SU-DHL-6 (cell line): ENCODE results near the gene KIAA0319L.

Experiments
- H2AFZ ChIP-seq: fragments of 200-600 bp; sonication (generic); 2 replicates; pipeline ENCODE4 v1.6.1; 2014; ENCODE audit warnings: low read depth, mild to moderate bottlenecking, moderate library complexity, mixed read lengths, antibody characterized with exemption, low read length; ENCODE audit not compliant: severe bottlenecking
- H3F3A ChIP-seq: fragments of 200-600 bp; shearing (Covaris generic); 2 replicates; pipeline ENCODE4 v1.6.0; 2016; ENCODE audit warnings: antibody characterized with exemption, mild to moderate bottlenecking; ENCODE audit not compliant: insufficient read depth
- H3K27ac ChIP-seq: fragments of 200-600 bp; sonication (generic); 2 replicates; pipeline ENCODE4 v1.5.1; 2016; ENCODE audit warnings: low read depth, mild to moderate bottlenecking, low read length, moderate library complexity, mixed read lengths
- H3K27me3 ChIP-seq: fragments of 200-600 bp; sonication (generic), shearing (Covaris generic); 2 replicates; pipeline ENCODE4 v1.6.0; 2014; ENCODE audit warnings: mild to moderate bottlenecking, low read length
- H3K36me3 ChIP-seq: fragments of 200-600 bp; sonication (generic); 2 replicates; pipeline ENCODE4 v1.6.1; 2014; ENCODE audit warnings: mild to moderate bottlenecking, low read length, mixed read lengths
- H3K4me2 ChIP-seq: fragments of 300-600, 200-600 bp; shearing (Covaris generic), sonication (generic); 2 replicates; pipeline ENCODE4 v1.6.0; 2014; ENCODE audit warnings: low read length, low read depth, mild to moderate bottlenecking; ENCODE audit not compliant: poor library complexity, severe bottlenecking
- H3K4me3 ChIP-seq: fragments of 200-600 bp; sonication (generic); 2 replicates; pipeline ENCODE4 v1.5.1; 2014; ENCODE audit warnings: antibody characterized with exemption, low read length, mild to moderate bottlenecking, mixed read lengths; ENCODE audit not compliant: insufficient read depth, poor library complexity, severe bottlenecking
- H3K79me2 ChIP-seq: fragments of 200-600 bp; sonication (generic); 2 replicates; pipeline ENCODE4 v1.6.1; 2014; ENCODE audit warnings: mild to moderate bottlenecking, low read length, moderate library complexity; ENCODE audit not compliant: insufficient read depth
- H3K9ac ChIP-seq: fragments of 200-600 bp; sonication (generic); 2 replicates; pipeline ENCODE4 v1.7.0; 2014; ENCODE audit warnings: mild to moderate bottlenecking, low read length
- H3K9me2 ChIP-seq: fragments of 200-600 bp; sonication (generic); replicated peaks from 2 replicates; pipeline ENCODE4 v1.6.1; 2014; ENCODE audit warnings: low read length; ENCODE audit not compliant: insufficient read depth
- H3K9me3 ChIP-seq: fragments of 200-600 bp; sonication (generic); 2 replicates; pipeline ENCODE4 v1.6.1; 2014; ENCODE audit warnings: low read length, mixed read lengths; ENCODE audit not compliant: insufficient read depth
- H4K20me1 ChIP-seq: fragments of 200-600 bp; sonication (generic); 2 replicates; pipeline ENCODE4 v1.6.1; 2014; ENCODE audit warnings: low read depth, mild to moderate bottlenecking, antibody characterized with exemption, low read length, moderate library complexity, mixed read lengths
- CTCF ChIP-seq: fragments of 200-600 bp; sonication (generic); IDR thresholded peaks from one replicate; pipeline ENCODE4 v1.5.1; 2017; ENCODE audit warnings: antibody characterized with exemption, mild to moderate bottlenecking, low read length, moderate library complexity; ENCODE audit not compliant: insufficient read depth, poor library complexity, severe bottlenecking
- EZH2phosphoT487 ChIP-seq: fragments of 200-600 bp; sonication (generic), shearing (Covaris generic); conservative IDR thresholded peaks from 2 replicates; pipeline ENCODE4 v1.6.1; 2018; ENCODE audit warnings: mild to moderate bottlenecking, antibody characterized with exemption, low read length, moderate library complexity, mixed read lengths

Gene KIAA0319L

GRCh38 chr1:35407743-35408142 is 149.5 kb downstream of the KIAA0319L start:
- Histone ChIP-seq H3K9me2 (no peaks in the 10 kb centered on the region), H3K9ac (no peak overlapping the region), H4K20me1 (no peaks in the 10 kb centered on the region), H3K4me3 (no peak overlapping the region), H3K4me2 (no peak overlapping the region), H3F3A (no peaks in the 10 kb centered on the region), H3K9me3 (no peaks in the 10 kb centered on the region), H2AFZ (no peak overlapping the region), H3K79me2 (no peaks in the 10 kb centered on the region), H3K27me3 (no peaks in the 10 kb centered on the region), H3K36me3 (no peaks in the 10 kb centered on the region), H3K27ac (no peak overlapping the region)
- TF ChIP-seq EZH2phosphoT487 (no peak), CTCF (no peak)

GRCh38 chr1:35406103-35406502 is 151.1 kb downstream of the KIAA0319L start:
- H3K79me2 ChIP-seq, result no peaks in the 10 kb centered on the region
- H2AFZ ChIP-seq, result no peak overlapping the region
- H3F3A ChIP-seq, result no peaks in the 10 kb centered on the region
- peaks cover 6% of the 10 kb centered on the region for H3K36me3 ChIP-seq
- H3K9me2 ChIP-seq, result no peaks in the 10 kb centered on the region
- no peaks in the 10 kb centered on the region for H4K20me1 ChIP-seq
- no peak overlapping the region for H3K9ac ChIP-seq
- H3K9me3 ChIP-seq, result no peaks in the 10 kb centered on the region
- H3K27ac ChIP-seq, result no peak overlapping the region
- H3K4me3 ChIP-seq, result no peak overlapping the region
- no peak for TF ChIP-seq CTCF
- TF ChIP-seq EZH2phosphoT487, result no peak
- no peaks in the 10 kb centered on the region for H3K27me3 ChIP-seq
- H3K4me2 ChIP-seq, result no peak overlapping the region

GRCh38 chr1:35401049-35401448 is 156.2 kb downstream of the KIAA0319L start:
- Histone ChIP-seq H3K9me2 (no peaks in the 10 kb centered on the region), H3K36me3 (peaks cover 15% of the 10 kb centered on the region), H3K27me3 (no peaks in the 10 kb centered on the region)

More at GRCh38 chr1:35401049-35401448, 156.2 kb downstream of the KIAA0319L start:
- H4K20me1 ChIP-seq, result no peaks in the 10 kb centered on the region
- no peak overlapping the region for H3K4me2 ChIP-seq
- TF ChIP-seq CTCF (no peak), EZH2phosphoT487 (no peak)
- no peak overlapping the region for H3K27ac ChIP-seq
- no peak overlapping the region for H3K4me3 ChIP-seq
- no peaks in the 10 kb centered on the region for H3F3A ChIP-seq
- H2AFZ ChIP-seq, result no peak overlapping the region
- no peaks in the 10 kb centered on the region for H3K9me3 ChIP-seq
- H3K9ac ChIP-seq, result no peak overlapping the region
- H3K79me2 ChIP-seq, result no peaks in the 10 kb centered on the region
